Left ventricle myocardium inferior (tissue), 1 donor: ENCODE measurements around the gene STK25. TPM values are rescaled to one million over a fixed set of nuclear protein-coding genes. Genes with fewer than 3 reads are reported as not detected.
A peak's percentile ranks its signal among the peaks of the same experiment; 100 is the strongest.
"Not testable (repeated sequence)": the region's sequence is repeated elsewhere in the genome, so short reads cannot be mapped to it uniquely, and the experiment has no call there.

Experiments
- DNase-seq: peaks from one replicate; pipeline ENCODE4 v3.0.0-alpha.2; 2020
- H3K27ac ChIP-seq: fragments of 200-600 bp; replicated peaks from 2 replicates; pipeline ENCODE4 v1.8.0; 2021
- H3K27me3 ChIP-seq: fragments of 200-600 bp; 2 replicates; pipeline ENCODE4 v1.8.0; 2021; ENCODE audit warnings: low read depth
- H3K36me3 ChIP-seq: fragments of 200-600 bp; 2 replicates; pipeline ENCODE4 v1.8.0; 2021
- H3K4me1 ChIP-seq: fragments of 200-600 bp; 2 replicates; pipeline ENCODE4 v1.8.0; 2021
- H3K4me3 ChIP-seq: fragments of 200-600 bp; 2 replicates; pipeline ENCODE4 v1.8.0; 2021; ENCODE audit warnings: mild to moderate bottlenecking, moderate library complexity
- H3K9me3 ChIP-seq: fragments of 200-600 bp; replicated peaks from 2 replicates; pipeline ENCODE4 v1.8.0; 2021
- CTCF ChIP-seq: fragments of 200-600 bp; IDR thresholded peaks from 2 replicates; pipeline ENCODE4 v1.8.0; 2021; ENCODE audit warnings: antibody characterized with exemption, mild to moderate bottlenecking, borderline replicate concordance
- intact Hi-C: fragments of 100-400 bp; cut with micrococcal nuclease; formaldehyde crosslinking; loops from one replicate; pipeline ENCODE4 v1.11.0; 2022
- total RNA-seq: library from RNA; stranded (reverse); fragmentation: NEBNext Ultra II Directional; extraction: Animal tissue kit (Norgen Biotek cat#: 25700); gene quantifications from one replicate; pipeline ENCODE4 v1.2.1, GENCODE V29; 2021
- donor health status: DM: no; HTN: yes; CAD: no; lungs with severe emphysema.

The STK25 gene
- total RNA-seq, 1 donor from 2014 or later = 89.1 TPM

- H3K4me1 ChIP-seq = peaks cover 45% of the 10 kb centered on the region
- intact Hi-C loops = no loop called here
- no peaks in the 10 kb centered on the region for H3K36me3 ChIP-seq
- TF ChIP-seq CTCF = no peak
- peak overlapping the region; percentile 93 for H3K27ac ChIP-seq
- peak overlapping the region; percentile 96 for H3K4me3 ChIP-seq
- H3K9me3 ChIP-seq = no peaks in the 10 kb centered on the region
- no peak for DNase-seq
- H3K27me3 ChIP-seq = no peaks in the 10 kb centered on the region
These were observed 886 bp upstream of the STK25 start for GRCh38 chr2:241509155-241509784.

GRCh38 chr2:241507430-241508239 is 749 bp downstream of the STK25 start:
- Histone ChIP-seq H3K36me3 (no peaks in the 10 kb centered on the region), H3K4me1 (peaks cover 45% of the 10 kb centered on the region), H3K4me3 (peak overlapping the region; percentile 96), H3K27me3 (no peaks in the 10 kb centered on the region), H3K9me3 (no peaks in the 10 kb centered on the region), H3K27ac (peak overlapping the region; percentile 93)
- peak; percentile 40 for TF ChIP-seq CTCF
- intact Hi-C loops = no loop called here
- peak; percentile 31 for DNase-seq

- Histone ChIP-seq H3K9me3 (no peaks in the 10 kb centered on the region), H3K4me1 (peaks cover 45% of the 10 kb centered on the region), H3K27me3 (no peaks in the 10 kb centered on the region), H3K27ac (peak overlapping the region; percentile 93), H3K4me3 (peak overlapping the region; percentile 96), H3K36me3 (no peaks in the 10 kb centered on the region)
- intact Hi-C loops = no loop called here
- no peak for TF ChIP-seq CTCF
- DNase-seq = no peak
These were observed 1.5 kb downstream of the STK25 start for GRCh38 chr2:241506793-241507429.

GRCh38 chr2:241506317-241506716 is 2.1 kb downstream of the STK25 start:
- intact Hi-C loops, H3K9me3 ChIP-seq, H3K36me3 ChIP-seq, DNase-seq, H3K27me3 ChIP-seq: not testable (repeated sequence)
- Histone ChIP-seq H3K4me1 (peaks cover 45% of the 10 kb centered on the region), H3K27ac (peak overlapping the region; percentile 93), H3K4me3 (peak overlapping the region; percentile 96)

GRCh38 chr2:241505781-241506201 is 2.6 kb downstream of the STK25 start:
- Histone ChIP-seq H3K27me3 (no peaks in the 10 kb centered on the region), H3K4me3 (no peak overlapping the region), H3K36me3 (peaks cover 8% of the 10 kb centered on the region), H3K27ac (peak overlapping the region; percentile 93), H3K4me1 (peaks cover 45% of the 10 kb centered on the region), H3K9me3 (no peaks in the 10 kb centered on the region)
- no peak for TF ChIP-seq CTCF
- intact Hi-C loops = no loop called here
- DNase-seq = no peak
